NCI-H2029 (cell line): ENCODE data around the gene ARHGAP26.
A peak's percentile ranks its signal among the peaks of the same experiment; 100 is the strongest.
"Not testable (repeated sequence)": the region's sequence is repeated elsewhere in the genome, so short reads cannot be mapped to it uniquely, and the experiment has no call there.

ENCODE experiments used
- DNase-seq: peaks from one replicate; lab custom pipeline; 2025; lab: John Stamatoyannopoulos, UW

ARHGAP26 gene

GRCh38 chr5:142981886-142982820 is 212.0 kb downstream of the ARHGAP26 start:
- DNase-seq: peak; percentile 47

- no peak for DNase-seq
Measured at GRCh38 chr5:142982821-142983200, 212.6 kb downstream of the ARHGAP26 start.

GRCh38 chr5:142984011-142984410 is 213.8 kb downstream of the ARHGAP26 start:
- DNase-seq: peak; percentile 39

- DNase-seq: no peak
Measured at GRCh38 chr5:142984525-142984924, 214.3 kb downstream of the ARHGAP26 start.

- not testable (repeated sequence) for DNase-seq
Measured at GRCh38 chr5:142989270-142989669, 219.1 kb downstream of the ARHGAP26 start.

GRCh38 chr5:142990073-142990472 is 219.9 kb downstream of the ARHGAP26 start:
- not testable (repeated sequence) for DNase-seq

GRCh38 chr5:142994218-142994617 is 224.0 kb downstream of the ARHGAP26 start:
- DNase-seq: no peak

GRCh38 chr5:142995621-142996020 is 225.4 kb downstream of the ARHGAP26 start:
- DNase-seq: not testable (repeated sequence)

- DNase-seq: no peak
Measured at GRCh38 chr5:142997591-142997990, 227.4 kb downstream of the ARHGAP26 start.

GRCh38 chr5:142998316-142999020 is 228.3 kb downstream of the ARHGAP26 start:
- no peak for DNase-seq

GRCh38 chr5:143000551-143000950 is 230.4 kb downstream of the ARHGAP26 start:
- DNase-seq: not testable (repeated sequence)

- no peak for DNase-seq
Measured at GRCh38 chr5:143001764-143002351, 231.7 kb downstream of the ARHGAP26 start.

- DNase-seq: no peak
Measured at GRCh38 chr5:143002459-143003327, 232.5 kb downstream of the ARHGAP26 start.

GRCh38 chr5:143003328-143003636 is 233.1 kb downstream of the ARHGAP26 start:
- no peak for DNase-seq

GRCh38 chr5:143004361-143005145 is 234.4 kb downstream of the ARHGAP26 start:
- DNase-seq: no peak

GRCh38 chr5:143006501-143006900 is 236.3 kb downstream of the ARHGAP26 start:
- DNase-seq: no peak

GRCh38 chr5:143008032-143008431 is 237.9 kb downstream of the ARHGAP26 start:
- no peak for DNase-seq

- peak; percentile 76 for DNase-seq
Measured at GRCh38 chr5:143008809-143009521, 238.8 kb downstream of the ARHGAP26 start.

GRCh38 chr5:143010351-143010750 is 240.2 kb downstream of the ARHGAP26 start:
- DNase-seq: peak; percentile 51

GRCh38 chr5:143011585-143011984 is 241.4 kb downstream of the ARHGAP26 start:
- DNase-seq: no peak
